ENCODE measurements around the gene YPEL5.

GRCh38 chr2:30147715-30148610, 1.2 kb downstream of the YPEL5 start:
- TF ChIP-seq CTCF (IDR thresholded peaks at IDR 0.05 in 8 of 11, conservative IDR thresholded peaks at IDR 0.05 in 3 of 11) (peak in 8 of 11 experiments; percentile 16 to 73 (median 57)), POLR2A (IDR thresholded peaks at IDR 0.05) (peak in 2 of 3 donors; percentile 46 to 74), POLR2AphosphoS5 (IDR thresholded peaks at IDR 0.05) (peak; percentile 88 to 94 (median 89))

All from spleen (tissue), 7 donors.